Body of pancreas (tissue), 4 donors: Measurements from ENCODE around the gene LANCL2. TPM values are rescaled to one million over a fixed set of nuclear protein-coding genes. Genes with fewer than 3 reads are reported as not detected.

ENCODE experiments used
- ATAC-seq: fragments of 150-250 bp; one replicate; pipeline ENCODE4 v1.9.1; 2016
- DNase-seq, 4 donors: peaks; one replicate each; pipeline ENCODE4 v3.0.0-alpha.2; 2019
- H3K27ac ChIP-seq, 4 donors: fragments of 200-600 bp; sonication (generic); 1 replicate in 3 of 4; 2 replicates in 1 of 4; pipeline versions ENCODE4 v1.5.1 to v1.6.1; 2016 to 2019; ENCODE audit warnings: mild to moderate bottlenecking in 1 of 4, mixed read lengths in 1 of 4, moderate library complexity in 1 of 4
- H3K27me3 ChIP-seq, 2 donors: fragments of 200-600 bp; sonication (generic); one replicate each; pipeline ENCODE4 v1.6.0; 2016; ENCODE audit warnings: mild to moderate bottlenecking in 1 of 2
- H3K36me3 ChIP-seq, 2 donors: fragments of 200-600 bp; sonication (generic); replicated peaks in 1 of 2; 2 replicates each; pipeline ENCODE4 v1.5.1; 2016; ENCODE audit warnings: low read depth in 2 of 2; ENCODE audit not compliant: insufficient read depth in 1 of 2
- H3K4me1 ChIP-seq: fragments of 200-600 bp; sonication (generic); one replicate; pipeline ENCODE4 v1.6.0; 2016
- H3K4me3 ChIP-seq, 2 donors: fragments of 200-600 bp; sonication (generic); 1 replicate in 1 of 2; 2 replicates in 1 of 2; pipeline ENCODE4 v1.5.1; 2016 to 2019
- H3K9me3 ChIP-seq, 3 donors: fragments of 200-600 bp; sonication (generic); 1 replicate in 2 of 3; 2 replicates in 1 of 3; pipeline ENCODE4 v1.5.1; 2016
- POLR2A ChIP-seq, 3 donors: fragments of 450-650 bp; IDR thresholded peaks; one replicate each; pipeline ENCODE4 v1.6.1; 2016; ENCODE audit warnings: antibody characterized with exemption in 3 of 3, mild to moderate bottlenecking in 2 of 3
- WGBS, 2 donors: methylation state at CpG; one replicate each; pipeline ENCODE4 v1.1.5; 2017; 5-methylcytosine and 5-hydroxymethylcytosine counted together
- intact Hi-C: fragments of 100-400 bp; cut with DNase I; formaldehyde crosslinking; loops from one replicate; pipeline ENCODE4 v1.15.1; 2023
- total RNA-seq, 2 donors: library from RNA; depleted of rRNA; stranded (reverse); fragments of >200 nt; gene quantifications; one replicate each; pipeline ENCODE4 v1.1.0, GENCODE V29; 2016
- TF ChIP-seq, protein P1 (sequence below), 7 experiments: fragments of 450-650 bp in 4 of 7; fragments of 200-600 bp in 3 of 7; sonication (generic) in 3 of 7; IDR thresholded peaks; one replicate each; pipeline ENCODE4 v1.5.1; 2016 to 2019; ENCODE audit warnings: antibody characterized with exemption in 7 of 7

Gene LANCL2
- total RNA-seq, 2 donors from 2014 or later = 4.4 to 10.9 TPM

DNA sequence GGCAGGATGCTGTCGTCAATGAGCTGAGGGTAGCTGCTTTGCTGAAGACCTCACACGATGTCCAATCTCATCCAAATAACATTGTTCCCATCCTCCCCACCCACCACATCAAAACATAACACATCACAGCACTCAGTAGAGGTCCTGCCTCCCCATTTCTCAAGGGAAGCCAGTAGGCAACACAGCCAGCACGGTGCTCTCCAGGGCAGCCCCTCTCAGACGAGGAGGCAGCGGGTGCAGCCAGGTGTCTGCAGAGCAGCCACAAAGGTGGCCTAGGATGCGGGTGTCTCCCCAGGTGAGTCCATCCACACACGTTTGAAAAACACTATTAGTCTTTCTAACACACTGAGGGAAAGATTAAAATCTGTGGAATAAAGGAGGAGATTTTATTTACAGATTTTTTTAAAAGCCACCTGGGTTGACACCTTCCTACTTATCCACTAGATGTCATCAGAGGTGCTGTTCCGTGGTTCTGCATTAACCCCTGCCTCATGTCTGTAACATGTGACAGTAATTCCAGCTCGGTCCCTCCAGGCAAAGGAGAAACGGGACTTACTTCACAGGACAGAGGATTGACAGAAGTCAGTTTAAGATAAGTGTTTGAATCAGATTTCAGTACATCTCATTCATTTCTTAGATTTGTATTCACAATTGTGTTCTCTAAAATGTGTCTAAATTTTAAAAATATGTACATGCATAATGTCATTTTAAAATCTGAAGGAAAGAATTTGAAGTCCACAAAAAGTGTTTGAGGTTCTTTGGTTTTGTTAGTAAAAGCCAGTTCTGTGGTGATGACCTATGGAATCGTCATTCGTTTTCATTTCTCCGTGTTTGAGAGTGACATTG is 68.0 kb downstream of the LANCL2 start:
- Histone ChIP-seq H3K4me3 (no peak overlapping the region), H3K9me3 (no peaks in the 10 kb centered on the region), H3K4me1 (peaks cover 33% of the 10 kb centered on the region), H3K27ac (no peak overlapping the region), H3K36me3 (no peaks in the 10 kb centered on the region), H3K27me3 (no peaks in the 10 kb centered on the region)
- DNase-seq (no peak), ATAC-seq (peak; percentile 45)
- TF ChIP-seq, protein P1, sequence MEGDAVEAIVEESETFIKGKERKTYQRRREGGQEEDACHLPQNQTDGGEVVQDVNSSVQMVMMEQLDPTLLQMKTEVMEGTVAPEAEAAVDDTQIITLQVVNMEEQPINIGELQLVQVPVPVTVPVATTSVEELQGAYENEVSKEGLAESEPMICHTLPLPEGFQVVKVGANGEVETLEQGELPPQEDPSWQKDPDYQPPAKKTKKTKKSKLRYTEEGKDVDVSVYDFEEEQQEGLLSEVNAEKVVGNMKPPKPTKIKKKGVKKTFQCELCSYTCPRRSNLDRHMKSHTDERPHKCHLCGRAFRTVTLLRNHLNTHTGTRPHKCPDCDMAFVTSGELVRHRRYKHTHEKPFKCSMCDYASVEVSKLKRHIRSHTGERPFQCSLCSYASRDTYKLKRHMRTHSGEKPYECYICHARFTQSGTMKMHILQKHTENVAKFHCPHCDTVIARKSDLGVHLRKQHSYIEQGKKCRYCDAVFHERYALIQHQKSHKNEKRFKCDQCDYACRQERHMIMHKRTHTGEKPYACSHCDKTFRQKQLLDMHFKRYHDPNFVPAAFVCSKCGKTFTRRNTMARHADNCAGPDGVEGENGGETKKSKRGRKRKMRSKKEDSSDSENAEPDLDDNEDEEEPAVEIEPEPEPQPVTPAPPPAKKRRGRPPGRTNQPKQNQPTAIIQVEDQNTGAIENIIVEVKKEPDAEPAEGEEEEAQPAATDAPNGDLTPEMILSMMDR (IDR thresholded peaks at IDR 0.05) = peak in 5 of 7 experiments; percentile 14 to 46 (median 40)
- TF ChIP-seq POLR2A (IDR thresholded peaks at IDR 0.05) = no peak
- WGBS, 2 donors = 63 to 65% methylated on average over 13 of the region's 13 CpGs
- intact Hi-C loops = no loop called here

DNA sequence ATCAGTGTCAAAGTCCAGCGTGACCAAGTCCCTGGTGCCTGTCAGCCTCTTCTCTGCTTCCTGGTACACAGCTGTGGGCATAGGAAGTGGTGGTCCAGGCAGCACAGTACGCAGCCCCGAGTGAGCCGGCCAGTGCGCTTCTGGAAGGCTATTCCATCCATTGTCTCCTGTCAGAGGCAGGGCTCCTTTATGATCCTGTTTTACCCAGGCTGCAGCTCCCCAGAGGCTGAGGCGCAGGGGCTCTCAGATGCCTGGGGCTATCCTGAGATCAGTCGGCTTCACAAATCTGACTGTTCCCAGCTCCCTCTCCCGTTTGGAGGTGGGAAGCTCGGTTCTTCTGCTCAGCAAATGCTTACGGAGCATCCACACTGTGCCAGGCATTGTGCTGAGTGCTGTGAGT is 70.3 kb downstream of the LANCL2 start:
- intact Hi-C loops = no loop called here
- DNase-seq (no peak), ATAC-seq (no peak)
- H3K36me3 ChIP-seq = no peaks in the 10 kb centered on the region
- no peaks in the 10 kb centered on the region for H3K27me3 ChIP-seq
- no peak for TF ChIP-seq POLR2A (IDR thresholded peaks at IDR 0.05)
- TF ChIP-seq, protein P1 (IDR thresholded peaks at IDR 0.05) = no peak
- H3K4me1 ChIP-seq = peaks cover 22% of the 10 kb centered on the region
- WGBS, 2 donors = 74 to 80% methylated on average over 1 to 10 of the region's 10 CpGs
- no peaks in the 10 kb centered on the region for H3K9me3 ChIP-seq
- no peak overlapping the region for H3K4me3 ChIP-seq
- no peak overlapping the region for H3K27ac ChIP-seq

DNA sequence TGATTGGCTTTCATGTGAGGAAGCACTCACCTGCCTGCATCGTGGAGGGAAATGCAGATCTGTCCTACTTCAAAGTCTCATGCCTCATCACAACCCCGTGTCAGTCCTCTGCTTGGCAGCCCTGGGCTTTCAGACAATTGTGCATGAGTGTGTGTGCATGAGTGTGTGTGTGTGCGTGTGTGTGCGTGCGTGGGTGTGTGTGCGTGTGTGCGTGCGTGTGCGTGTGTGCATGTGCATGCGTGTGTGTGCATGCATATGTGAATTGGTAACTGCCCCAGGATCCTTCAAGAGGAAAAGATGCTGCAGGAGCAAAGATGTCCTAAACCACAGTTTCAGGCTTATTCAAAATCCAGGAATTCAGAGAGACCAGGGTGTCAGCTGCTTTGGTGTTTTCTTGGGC is 71.3 kb downstream of the LANCL2 start:
- Histone ChIP-seq H3K4me1 (peaks cover 12% of the 10 kb centered on the region), H3K36me3 (no peaks in the 10 kb centered on the region), H3K9me3 (no peaks in the 10 kb centered on the region), H3K27ac (no peak overlapping the region), H3K4me3 (no peak overlapping the region), H3K27me3 (no peaks in the 10 kb centered on the region)
- DNase-seq (no peak), ATAC-seq (no peak)
- intact Hi-C loops = no loop called here
- WGBS, 2 donors = 61 to 63% methylated on average over 6 to 10 of the region's 10 CpGs
- TF ChIP-seq, protein P1 (IDR thresholded peaks at IDR 0.05) = no peak
- no peak for TF ChIP-seq POLR2A (IDR thresholded peaks at IDR 0.05)

DNA sequence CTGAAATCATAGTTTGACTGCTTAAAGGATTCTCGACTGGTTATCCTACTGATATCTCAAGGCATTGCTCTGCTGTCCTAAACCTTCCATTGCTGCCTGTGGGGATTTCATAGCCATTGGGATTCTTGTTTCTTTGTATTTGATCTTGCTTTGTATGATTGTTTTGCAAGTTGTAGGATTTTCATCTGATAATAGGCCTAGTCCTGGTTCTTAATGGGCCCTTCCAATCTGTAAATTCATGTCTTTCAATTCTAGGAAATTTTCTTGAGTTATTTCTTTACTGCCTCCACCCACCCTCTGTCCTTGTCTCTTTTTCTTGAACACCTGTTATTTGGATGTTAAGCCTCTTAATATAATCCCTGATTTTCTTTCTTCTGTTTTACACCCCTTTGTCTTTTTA is 72.2 kb downstream of the LANCL2 start:
- Histone ChIP-seq H3K9me3 (no peaks in the 10 kb centered on the region), H3K36me3 (no peaks in the 10 kb centered on the region), H3K27ac (no peak overlapping the region), H3K4me3 (no peak overlapping the region), H3K4me1 (peaks cover 3% of the 10 kb centered on the region), H3K27me3 (no peaks in the 10 kb centered on the region)
- ATAC-seq = no peak
- no peak for DNase-seq
- intact Hi-C loops = no loop called here
- TF ChIP-seq, protein P1 (IDR thresholded peaks at IDR 0.05) = no peak
- no peak for TF ChIP-seq POLR2A (IDR thresholded peaks at IDR 0.05)
- WGBS, 2 donors = 92 to 100% methylated on average over 1 of the region's 1 CpG
